NCI-H774 (cell line): Measurements from ENCODE around the gene STX19.
"Not testable (repeated sequence)": the region's sequence is repeated elsewhere in the genome, so short reads cannot be mapped to it uniquely, and the experiment has no call there.

Source experiments
- DNase-seq: peaks from one replicate; lab custom pipeline; 2025; lab: John Stamatoyannopoulos, UW

Gene STX19

DNA sequence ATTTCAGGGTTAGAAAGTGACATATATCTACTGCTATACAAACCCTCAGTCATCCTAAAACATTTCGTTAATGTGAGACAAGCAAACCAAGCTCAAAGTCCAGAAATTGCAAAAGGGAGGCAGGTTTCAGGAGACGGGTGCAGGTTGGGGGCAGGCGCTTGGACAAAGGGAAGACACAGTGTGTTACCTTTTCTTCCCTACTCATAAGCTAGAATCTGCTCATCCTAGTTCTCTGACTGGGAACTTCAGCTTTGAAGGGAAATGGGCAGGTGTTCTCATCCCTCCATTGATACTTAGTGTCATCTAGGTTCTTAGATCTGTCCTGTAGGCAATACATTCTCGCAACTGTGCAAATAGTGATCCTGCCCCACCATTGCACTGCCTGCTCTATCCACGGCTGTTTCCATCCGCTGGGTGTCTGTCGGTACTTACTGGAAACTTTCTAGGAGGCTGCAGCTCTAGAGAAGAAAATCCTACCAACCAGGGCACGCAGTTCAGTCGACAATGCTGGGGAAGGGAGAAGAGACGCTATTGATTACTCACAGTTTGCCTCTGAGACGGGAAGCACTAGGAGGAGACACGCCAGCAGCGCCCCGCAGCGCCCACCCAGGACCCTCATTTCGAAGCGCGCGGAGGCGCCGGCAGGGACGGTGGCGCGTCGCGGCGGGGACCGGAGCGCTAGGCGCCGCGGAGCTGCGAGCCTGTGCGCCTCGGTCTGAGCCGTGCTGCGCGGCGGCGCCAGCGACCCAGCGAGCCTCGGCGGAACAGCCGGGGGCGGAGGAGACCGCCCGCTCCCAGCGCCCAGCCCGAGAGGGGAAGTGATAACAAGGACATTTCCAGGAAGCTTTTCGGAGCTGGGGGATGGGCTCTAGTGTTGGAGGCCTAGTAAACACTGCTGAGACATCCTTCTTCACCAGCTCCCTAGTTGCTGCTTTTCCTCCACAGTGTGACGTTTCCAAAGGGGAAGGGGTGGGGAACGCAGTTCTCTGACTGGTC lies 55.0 kb downstream of the STX19 start, which contains the start of gene PROS1:
Gene PROS1, minus strand, starts transcription at position 766 of the 996 bp plus-strand sequence. Its CDS starts 147 bp downstream, at position 619.
- peak; percentile 43 for DNase-seq

DNA sequence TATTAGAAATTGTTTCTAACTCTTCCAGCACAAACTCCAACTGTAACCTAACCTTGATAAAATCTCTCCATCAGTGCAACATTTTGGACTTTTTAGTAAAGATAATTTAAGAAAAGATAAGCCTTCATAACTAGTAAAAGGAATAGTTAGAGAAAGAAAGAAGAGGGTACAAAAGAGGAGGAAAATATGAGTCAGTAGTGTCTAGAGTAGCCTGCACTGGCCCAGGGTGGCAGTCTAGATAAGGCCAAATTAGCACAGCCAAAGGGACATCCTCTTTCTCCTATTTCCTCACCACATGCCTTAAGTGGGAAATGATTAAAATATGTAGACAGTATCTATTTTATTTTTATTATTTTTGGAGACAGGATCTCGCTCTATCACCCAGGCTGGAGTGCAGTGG lies 58.4 kb downstream of the STX19 start:
- DNase-seq, result no peak

DNA sequence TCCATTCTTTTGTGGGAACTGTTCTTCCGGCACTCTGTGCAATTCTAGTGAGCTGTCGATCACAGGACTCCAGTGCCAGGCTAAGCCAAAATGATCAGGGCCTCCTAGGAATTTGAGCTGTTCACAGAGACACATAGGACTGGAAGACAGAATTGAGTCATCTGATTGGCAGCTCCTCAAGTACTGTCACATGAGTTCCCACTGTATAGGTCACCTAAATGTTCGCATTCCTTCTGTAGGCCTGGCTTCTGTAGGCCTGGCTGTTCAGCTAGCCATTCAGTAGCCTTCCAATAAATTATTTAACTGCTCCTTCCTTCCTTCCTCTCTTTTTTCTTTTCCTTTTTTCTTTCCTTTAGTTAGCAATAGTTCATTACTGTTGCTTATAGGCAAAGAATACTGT lies 59.0 kb downstream of the STX19 start:
- DNase-seq, result no peak

DNA sequence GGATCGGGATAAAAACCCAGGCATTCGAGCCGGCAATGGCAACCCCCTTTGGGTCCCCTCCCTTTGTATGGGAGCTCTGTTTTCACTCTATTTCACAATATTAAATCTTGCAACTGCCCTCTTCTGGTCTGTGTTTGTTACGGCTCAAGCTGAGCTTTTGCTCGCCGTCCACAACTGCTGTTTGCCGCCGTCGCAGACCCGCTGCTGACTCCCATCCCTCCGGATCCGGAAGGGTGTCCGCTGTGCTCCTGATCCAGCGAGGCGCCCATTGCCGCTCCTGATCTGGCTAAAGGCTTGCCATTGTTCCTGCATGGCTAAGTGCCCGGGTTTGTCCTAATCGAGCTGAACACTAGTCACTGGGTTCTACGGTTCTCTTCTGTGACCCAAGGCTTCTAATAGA lies 63.3 kb downstream of the STX19 start:
- DNase-seq, result not testable (repeated sequence)
